DMS 273 treated with DMSO at 0.1 percent for 48 hours (cell line): ENCODE results near the gene NTF3.

Experiments used
- DNase-seq: peaks from one replicate; lab custom pipeline; 2025; lab: John Stamatoyannopoulos, UW

NTF3 gene

GRCh38 chr12:5456906-5457305 is 25.0 kb downstream of the NTF3 start:
- DNase-seq, result no peak

DNA sequence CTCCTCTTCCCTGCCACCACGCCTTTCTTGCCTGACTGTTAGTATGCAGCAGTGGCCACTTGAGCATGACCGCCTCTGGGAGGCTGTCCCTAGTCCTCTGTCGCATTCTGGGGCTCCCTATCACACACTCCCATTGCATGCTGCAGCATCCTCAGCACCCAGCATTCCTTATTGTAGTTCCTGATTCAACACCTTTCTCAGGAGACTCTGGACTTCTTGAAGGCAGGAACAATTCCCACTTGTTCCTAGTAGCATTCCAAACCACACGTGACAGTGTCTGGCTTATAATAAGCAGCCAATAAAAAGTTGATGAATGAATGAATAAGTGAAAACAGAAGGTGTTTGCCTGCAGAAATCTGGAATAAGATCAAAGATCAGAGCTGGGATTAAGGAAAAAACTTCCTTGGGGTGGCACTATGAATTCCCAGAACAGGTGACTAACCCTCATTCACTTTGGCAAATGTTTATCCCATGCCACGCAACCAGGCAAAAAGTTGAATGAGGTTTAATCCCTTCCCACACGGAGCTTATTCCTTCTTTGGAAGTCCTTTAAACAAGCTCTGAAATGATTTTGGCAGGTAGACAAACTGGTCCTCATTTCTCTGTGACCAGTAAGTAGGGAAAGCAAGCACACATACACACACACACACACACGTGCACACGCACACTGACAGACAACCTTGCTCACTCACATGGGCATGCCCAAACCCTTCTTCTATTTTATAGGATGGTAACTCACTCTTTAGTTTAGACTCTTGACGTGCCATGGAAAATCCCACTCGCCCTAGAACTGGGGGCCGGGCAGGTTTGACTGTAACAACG is 26.5 kb downstream of the NTF3 start:
- DNase-seq, result no peak

DNA sequence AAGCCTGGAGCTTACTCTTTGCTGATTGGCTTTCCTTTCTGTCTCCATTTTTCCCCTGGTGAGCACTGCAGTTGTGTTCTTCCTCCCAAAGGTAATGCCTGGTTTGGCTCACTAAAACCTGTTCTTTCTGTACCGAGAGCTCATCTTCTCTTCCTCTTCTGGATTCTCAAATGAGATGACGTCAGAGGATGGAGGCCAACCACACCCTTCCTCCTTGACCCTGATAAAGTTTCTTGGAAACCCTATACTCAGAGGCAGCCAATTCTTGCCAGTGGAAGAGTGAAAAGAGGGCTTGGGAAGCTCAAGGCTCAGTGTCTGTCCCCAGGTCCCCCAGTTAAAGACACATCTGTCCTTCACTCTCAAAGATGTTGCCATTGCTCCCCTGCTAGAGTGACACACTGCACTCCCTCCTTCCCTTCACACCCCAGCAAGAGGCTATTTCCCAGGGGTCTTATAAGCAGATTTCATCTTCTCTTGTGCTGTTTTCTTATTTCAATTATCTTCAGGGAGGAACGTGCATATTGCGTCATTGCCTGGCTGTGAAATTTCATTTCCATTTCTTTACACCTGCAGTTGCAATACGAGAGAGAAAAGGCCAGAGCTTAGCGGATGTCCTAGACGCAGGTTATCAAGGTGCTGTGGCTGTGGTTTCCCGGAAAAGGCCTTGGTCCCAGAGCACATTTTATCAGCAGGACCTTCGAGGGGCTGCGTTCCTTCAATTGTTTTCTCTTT is 27.3 kb downstream of the NTF3 start:
- no peak for DNase-seq

DNA sequence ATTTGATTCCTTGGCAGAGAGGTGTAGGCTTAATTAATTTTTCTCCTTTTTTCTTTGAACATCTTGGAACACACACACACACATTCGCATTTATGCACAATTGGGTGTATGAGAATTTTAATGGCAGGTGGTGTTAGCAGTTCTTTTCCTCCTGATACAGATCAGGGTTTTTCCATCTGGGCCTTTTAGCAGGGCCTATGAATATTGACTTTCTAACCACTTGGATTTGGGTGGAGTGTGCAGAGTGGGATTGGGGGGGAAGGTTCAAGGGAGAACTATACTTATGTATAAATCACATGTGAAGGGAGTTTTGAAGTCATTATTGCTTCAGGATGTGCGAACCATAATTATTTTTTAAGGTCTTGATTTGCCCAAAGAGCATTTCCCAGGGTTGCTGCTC is 28.9 kb downstream of the NTF3 start:
- no peak for DNase-seq

DNA sequence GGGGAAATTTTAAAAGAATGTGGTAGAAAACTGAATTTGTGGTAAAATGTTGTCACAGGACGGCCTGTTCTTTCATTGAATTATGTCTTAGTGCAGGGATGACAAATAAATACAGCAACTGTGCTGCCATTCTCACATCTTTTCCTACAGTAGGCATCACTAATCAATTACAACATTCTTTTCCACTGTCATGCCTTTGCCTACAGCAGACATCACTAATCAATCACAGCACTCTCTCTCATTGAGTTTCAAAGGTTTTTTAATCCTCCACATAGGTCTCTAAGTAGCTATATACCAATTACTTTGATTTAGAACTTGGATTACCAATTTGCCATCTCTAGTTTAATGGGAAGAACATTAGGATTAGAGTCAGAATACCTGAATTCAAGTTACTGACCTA is 30.1 kb downstream of the NTF3 start:
- DNase-seq, result no peak

DNA sequence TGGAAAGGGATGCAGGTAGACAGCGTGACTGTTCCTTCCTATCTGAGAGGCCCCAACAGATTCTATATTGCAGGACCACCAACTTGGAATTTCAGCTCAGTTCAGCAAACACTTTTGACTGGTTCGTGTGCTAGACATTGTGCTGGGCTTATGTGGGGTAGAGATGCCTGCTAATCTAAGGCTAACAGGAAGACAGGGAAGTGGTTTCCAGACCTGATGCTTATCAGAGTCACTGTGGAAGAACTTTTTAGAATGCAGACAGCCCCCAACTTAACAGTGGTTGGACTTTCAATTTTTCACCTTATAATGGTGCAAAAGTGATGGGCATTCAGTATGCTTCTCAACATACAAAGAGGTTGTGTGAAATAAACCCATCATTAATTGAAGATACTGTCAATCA is 32.2 kb downstream of the NTF3 start:
- no peak for DNase-seq

DNA sequence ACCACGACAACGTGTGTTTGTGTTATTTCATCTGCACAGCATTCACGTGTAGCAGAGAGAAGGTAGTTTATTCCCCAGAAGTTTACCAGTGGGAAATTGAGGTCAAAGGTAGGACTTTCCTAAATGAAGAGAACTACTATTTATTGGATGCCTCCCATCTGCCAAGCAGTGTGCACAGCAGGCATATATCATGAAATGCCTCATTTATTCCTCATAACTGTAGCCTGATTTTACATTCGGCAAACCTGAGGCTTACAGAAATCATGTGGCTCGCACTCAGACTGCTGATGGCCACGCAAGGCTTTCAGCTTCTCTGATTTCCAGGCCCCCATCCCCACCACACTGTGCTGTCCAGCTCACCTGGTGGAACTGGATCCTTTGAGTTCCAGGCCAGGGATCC is 33.5 kb downstream of the NTF3 start:
- DNase-seq, result no peak

DNA sequence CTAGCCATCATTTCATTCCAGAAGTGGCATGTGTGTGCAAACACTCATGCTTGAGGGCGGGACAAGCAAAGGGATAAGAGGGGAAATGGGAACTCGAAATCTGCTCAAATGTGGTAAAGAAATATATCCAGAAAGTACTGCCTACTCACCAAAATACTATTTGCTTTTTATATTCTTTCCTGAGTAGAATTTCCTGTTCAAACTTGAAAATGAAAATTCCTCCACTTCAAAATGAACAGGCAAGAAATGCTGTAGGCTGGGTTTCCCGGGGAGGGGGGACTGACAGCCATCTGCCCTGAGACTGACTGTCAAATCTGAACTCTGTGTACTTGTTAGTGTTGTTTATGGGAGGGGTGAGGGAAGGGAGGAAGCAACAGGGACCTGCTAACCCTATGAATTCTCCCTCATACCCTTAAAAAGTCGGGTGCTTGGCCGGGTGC is 34.6 kb downstream of the NTF3 start:
- DNase-seq, result no peak

DNA sequence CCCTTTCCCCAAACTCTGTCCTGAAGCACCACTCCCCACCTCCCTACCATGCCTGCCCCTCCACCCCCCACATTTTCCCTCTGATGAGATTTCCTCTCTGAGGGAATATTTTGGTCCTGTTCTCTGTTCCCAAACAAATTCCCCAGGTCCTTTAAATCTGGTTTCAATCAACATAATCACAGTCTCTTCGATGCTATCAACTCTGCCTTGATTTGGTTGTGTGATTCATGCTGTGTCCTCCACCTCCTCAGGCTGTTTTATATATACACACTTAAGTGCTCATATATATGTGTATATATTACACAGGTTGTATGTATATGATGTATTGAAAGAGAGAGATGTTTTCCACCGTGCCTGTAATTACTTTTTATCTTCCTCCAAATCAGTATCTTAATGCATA is 36.0 kb downstream of the NTF3 start:
- no peak for DNase-seq

DNA sequence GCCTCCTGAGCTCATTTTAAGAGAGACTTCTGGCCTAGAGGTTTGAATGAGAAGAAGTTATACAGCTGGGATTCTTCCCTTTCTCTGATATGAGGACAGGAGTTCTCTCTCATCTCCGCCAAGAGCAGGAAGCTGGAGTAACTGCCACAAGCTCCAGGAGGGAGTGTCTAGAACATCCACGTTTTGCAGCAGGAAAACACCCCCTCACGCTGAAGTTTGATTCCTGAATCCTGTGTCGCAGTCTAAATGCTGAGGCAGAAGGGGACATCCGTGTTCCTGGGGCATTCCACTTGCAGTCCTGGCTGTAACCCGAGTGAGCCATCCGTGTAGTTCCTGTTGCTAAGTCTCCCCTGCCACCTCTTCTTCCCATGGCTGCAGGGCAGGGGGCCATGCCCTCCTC is 38.3 kb downstream of the NTF3 start:
- DNase-seq, result no peak

DNA sequence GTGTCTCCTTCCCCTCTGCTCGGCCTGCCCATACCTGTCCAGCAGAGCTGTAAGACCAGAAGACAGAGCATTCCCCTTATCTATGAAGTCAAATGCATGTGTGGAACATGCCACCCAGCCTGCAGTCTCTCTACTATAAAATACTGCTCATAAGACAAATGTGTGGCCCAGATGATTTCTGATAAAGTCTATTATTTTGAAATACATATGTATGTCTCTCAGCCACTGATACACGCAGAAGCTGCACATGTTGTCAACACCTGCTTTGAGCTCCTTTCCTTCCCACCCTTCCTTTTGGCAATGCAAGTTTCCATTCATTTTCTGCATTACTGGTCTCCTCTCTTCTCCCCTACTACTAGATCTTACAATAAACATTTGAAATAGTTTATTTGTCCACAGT is 38.8 kb downstream of the NTF3 start:
- DNase-seq, result no peak

GRCh38 chr12:5473076-5473782 is 41.3 kb downstream of the NTF3 start:
- DNase-seq, result no peak

DNA sequence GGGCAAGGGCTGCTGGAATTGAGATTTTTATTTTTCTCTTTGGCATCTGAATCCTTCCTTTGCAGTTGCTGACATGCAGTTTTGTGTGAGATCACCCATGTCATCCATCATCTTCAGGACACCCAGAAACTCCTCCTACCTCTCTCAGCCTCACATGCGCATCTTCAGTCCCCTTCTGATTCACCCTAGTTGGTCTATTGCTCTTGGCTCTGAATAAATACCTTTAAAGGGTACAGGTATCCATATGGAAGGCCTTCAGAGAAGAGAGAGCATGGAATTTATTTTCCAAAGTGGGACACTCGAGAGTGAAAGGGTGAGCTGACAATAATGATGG is 41.8 kb downstream of the NTF3 start:
- DNase-seq, result no peak

DNA sequence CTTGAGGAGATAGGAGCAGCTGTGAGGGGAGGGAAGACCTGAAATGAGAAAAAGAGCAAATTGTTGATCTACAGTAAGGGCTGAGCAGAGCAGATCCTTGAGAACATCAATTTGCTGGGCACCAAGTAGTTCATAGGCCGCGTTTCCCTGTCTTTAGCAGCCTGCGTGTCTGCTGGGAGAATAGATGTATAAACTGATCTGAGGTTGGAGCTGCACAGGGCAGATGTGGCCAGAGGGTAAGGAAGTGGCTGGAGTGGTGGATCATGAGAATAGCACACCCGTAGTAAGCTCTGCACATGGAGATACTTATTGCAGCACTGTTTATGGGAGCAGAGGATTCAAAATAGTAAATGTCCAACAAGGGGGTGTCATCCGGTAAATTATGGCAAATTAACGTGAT is 44.4 kb downstream of the NTF3 start:
- DNase-seq, result no peak

GRCh38 chr12:5478081-5478706 is 46.3 kb downstream of the NTF3 start:
- DNase-seq, result no peak

DNA sequence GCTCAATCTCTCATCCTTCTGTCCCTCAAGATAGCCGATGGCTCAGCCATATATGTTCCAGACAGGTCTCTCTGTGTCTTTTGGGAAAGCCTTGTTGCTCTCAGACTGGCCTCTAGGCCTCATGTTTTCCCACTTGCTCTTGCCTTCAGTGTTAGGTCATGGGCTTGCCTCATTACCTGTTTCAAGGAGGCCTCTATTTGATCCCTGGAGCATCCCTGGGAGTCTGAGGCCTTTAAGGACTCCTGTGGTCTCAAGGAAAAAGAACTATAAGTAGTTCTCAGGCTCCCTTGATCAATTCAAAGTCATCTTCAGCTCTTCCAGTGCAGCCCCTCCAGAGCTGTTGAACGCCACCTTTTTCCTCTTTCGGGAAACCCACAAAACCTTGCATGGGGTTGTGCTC is 47.9 kb downstream of the NTF3 start:
- DNase-seq, result no peak

- DNase-seq, result no peak
Observed at GRCh38 chr12:5480218-5480937, 48.5 kb downstream of the NTF3 start.

- DNase-seq, result no peak
Observed at GRCh38 chr12:5480938-5481303, 49.0 kb downstream of the NTF3 start.

DNA sequence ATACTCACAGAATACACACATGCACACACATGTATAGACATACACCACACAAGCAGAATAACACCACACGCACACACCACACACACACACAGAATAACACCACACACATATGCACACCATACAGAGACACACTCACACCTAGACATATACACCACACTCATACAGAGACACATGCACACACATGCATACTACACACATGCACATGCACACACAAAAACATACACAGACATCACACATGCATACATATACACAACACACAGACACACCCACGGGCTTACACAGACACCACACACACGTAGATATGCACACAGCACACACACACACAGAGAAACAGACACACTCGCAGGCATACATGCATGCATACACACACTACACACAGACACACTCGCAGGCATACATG is 49.7 kb downstream of the NTF3 start:
- no peak for DNase-seq

GRCh38 chr12:5484426-5484825 is 52.5 kb downstream of the NTF3 start:
- no peak for DNase-seq

- no peak for DNase-seq
Observed at GRCh38 chr12:5485454-5485853, 53.5 kb downstream of the NTF3 start.

GRCh38 chr12:5487076-5487475 is 55.2 kb downstream of the NTF3 start:
- no peak for DNase-seq
